K562 (cell line): ENCODE results near the gene RERE. TPM values are rescaled to one million over a fixed set of nuclear protein-coding genes. Genes with fewer than 3 reads are reported as not detected.

Source experiments
- ATAC-seq: fragments of 200-7000 bp; cut with Tn5 transposase; 3 replicates; pipeline ENCODE4 v1.9.1; 2020; ENCODE audit warnings: moderate library complexity
- BruUV-seq: library from RNA; stranded (reverse); fragments of 400-500 nt; replicated peaks from 2 replicates; lab custom pipeline; 2021; lab: Mats Ljungman, UMichigan
- CTCF ChIA-PET: fragments of 300-600 bp; formaldehyde crosslinking; extraction: SDS; loops from one replicate; lab custom pipeline; 2021; ENCODE audit warnings: low intra/inter-chr PET ratio; lab: Yijun Ruan, JAX
- POLR2A ChIA-PET: fragments of 300-600, 350-650 bp; sonication (Branson Sonifier 250); formaldehyde crosslinking; extraction: SDS; loops from one replicate; lab custom pipeline; 2021; ENCODE audit warnings: antibody characterized with exemption, inconsistent platforms; lab: Yijun Ruan, JAX
- DNase-seq, 4 experiments: peaks; one replicate each; pipeline versions ENCODE4 v3.0.0 to v3.0.0-alpha.2; 2011 to 2018; ENCODE audit warnings: low spot score in 3 of 4, mixed read lengths in 3 of 4; ENCODE audit errors: extremely low read depth in 1 of 4
- FAIRE-seq: peaks from 2 replicates; lab custom pipeline; 2011; peaks lifted over from hg19 to GRCh38; lab: Jason Lieb, UNC
- H2AFZ ChIP-seq: 2 replicates; pipeline ENCODE4 v1.6.0; 2011; ENCODE audit warnings: low read depth, low read length, control low read depth, inconsistent platforms
- H3K27ac ChIP-seq: fragments of 200-600 bp; 3 replicates; pipeline ENCODE4 v1.8.0; 2011; ENCODE audit warnings: low read depth, mild to moderate bottlenecking, control low read depth, inconsistent platforms, low read length, moderate library complexity, mixed read lengths; ENCODE audit errors: extremely low read depth
- H3K27me3 ChIP-seq, 2 experiments: fragments of 300-600 bp in 1 of 2; 2 replicates in 1 of 2; 3 replicates in 1 of 2; pipeline versions ENCODE4 v1.6.0 to v1.8.0; 2011; ENCODE audit warnings: inconsistent platforms in 2 of 2, low read length in 2 of 2, mild to moderate bottlenecking in 1 of 2, mixed read lengths in 1 of 2, moderate library complexity in 1 of 2; ENCODE audit not compliant: control insufficient read depth in 2 of 2, insufficient read depth in 2 of 2
- H3K36me3 ChIP-seq: fragments of 300-600 bp; 3 replicates; pipeline ENCODE4 v1.8.0; 2011; ENCODE audit warnings: mild to moderate bottlenecking, low read length, inconsistent platforms; ENCODE audit not compliant: control insufficient read depth, insufficient read depth
- H3K4me1 ChIP-seq, 2 experiments: fragments of 200-600 bp in 1 of 2; replicated peaks in 1 of 2; 2 replicates in 1 of 2; 3 replicates in 1 of 2; pipeline versions ENCODE4 v1.5.1 to v1.8.0; 2011; ENCODE audit warnings: inconsistent platforms in 2 of 2, low read length in 2 of 2, mild to moderate bottlenecking in 1 of 2, mixed read lengths in 1 of 2, moderate library complexity in 1 of 2; ENCODE audit not compliant: control insufficient read depth in 2 of 2, insufficient read depth in 2 of 2
- H3K4me2 ChIP-seq: 2 replicates; pipeline ENCODE4 v1.6.1; 2011; ENCODE audit warnings: low read length, control low read depth, inconsistent platforms, mixed read lengths; ENCODE audit not compliant: insufficient read depth
- H3K4me3 ChIP-seq: fragments of 200-600 bp; sonication (generic), shearing (Covaris generic); 2 replicates; pipeline ENCODE4 v1.5.1; 2016; ENCODE audit warnings: control low read depth, inconsistent platforms
- H3K79me2 ChIP-seq: fragments of 200-600 bp; 3 replicates; pipeline ENCODE4 v1.8.0; 2011; ENCODE audit warnings: low read length, inconsistent platforms; ENCODE audit not compliant: control insufficient read depth, insufficient read depth
- H3K9ac ChIP-seq, 2 experiments: 2 replicates each; pipeline versions ENCODE4 v1.6.0 to v1.6.1; 2011; ENCODE audit warnings: low read depth in 2 of 2, low read length in 2 of 2, control low read depth in 1 of 2, inconsistent platforms in 1 of 2, mild to moderate bottlenecking in 1 of 2, mixed read lengths in 1 of 2; ENCODE audit not compliant: insufficient read depth in 1 of 2
- H3K9me1 ChIP-seq: one replicate; pipeline ENCODE4 v1.6.0; 2011; ENCODE audit warnings: inconsistent platforms, mild to moderate bottlenecking, low read length, moderate library complexity; ENCODE audit not compliant: control insufficient read depth, insufficient read depth
- H3K9me3 ChIP-seq: replicated peaks from 2 replicates; pipeline ENCODE4 v1.5.1; 2011; ENCODE audit warnings: low read depth, low read length, inconsistent platforms; ENCODE audit not compliant: control insufficient read depth, insufficient read depth
- H4K20me1 ChIP-seq: replicated peaks from 2 replicates; pipeline ENCODE4 v1.6.1; 2011; ENCODE audit warnings: low read length, inconsistent platforms, mixed read lengths; ENCODE audit not compliant: control insufficient read depth, insufficient read depth
- C11orf30 ChIP-seq: fragments of 450-650 bp; IDR thresholded peaks from 2 replicates; pipeline ENCODE4 v1.6.1; 2016; ENCODE audit warnings: low read depth, mild to moderate bottlenecking
- JUNB ChIP-seq: fragments of 450-650 bp; formaldehyde crosslinking; conservative IDR thresholded peaks from 2 replicates; pipeline ENCODE4 v1.4.0; 2020; ENCODE audit warnings: mild to moderate bottlenecking
- ZNF316 ChIP-seq: fragments of 450-650 bp; IDR thresholded peaks from 2 replicates; pipeline ENCODE4 v1.6.1; 2016
- WGBS: fragments of 100-300 bp; shearing (Covaris generic); methylation state at CpG from one replicate; pipeline ENCODE4 v1.1.6; 2016; ENCODE audit warnings: low coverage, mixed read lengths; ENCODE audit not compliant: insufficient coverage; ENCODE audit errors: missing lambda C conversion rate; 5-methylcytosine and 5-hydroxymethylcytosine counted together
- in situ Hi-C: fragments of 300-500 bp; cut with MboI; formaldehyde crosslinking; loops from 4 replicates; pipeline ENCODE4 v1.15.0; 2018; ENCODE audit warnings: inconsistent platforms, mixed read lengths
- intact Hi-C: fragments of 100-400 bp; cut with micrococcal nuclease; formaldehyde crosslinking; loops from 2 replicates; pipeline ENCODE4 v1.14.2; 2022
- polyA plus RNA-seq, 8 experiments: library from polyadenylated mRNA; depleted of rRNA in 4 of 8; stranded (reverse) in 5 of 8; unstranded in 3 of 8; fragments of >200 nt; fragmentation: Nextera tagmentation in 2 of 8; fragmentation: Illumina TruSeq in 1 of 8; extraction: Ambion mirVana in 2 of 8; extraction: Trizol in 1 of 8; gene quantifications; 2 replicates each; pipeline versions ENCODE4 v1.2.1 to v1.2.3, GENCODE V29; 2011 to 2014; ENCODE audit warnings: inconsistent platforms in 1 of 8, missing spikeins in 1 of 8
- total RNA-seq, 7 experiments: library from RNA; depleted of rRNA in 6 of 7; stranded (reverse); fragments of >200 nt in 6 of 7; fragmentation: Illumina TruSeq in 2 of 7; extraction: Trizol in 2 of 7; gene quantifications; 2 replicates each; pipeline versions ENCODE4 v1.2.1 to v1.2.3, GENCODE V29; 2011 to 2021; ENCODE audit warnings: low replicate concordance in 1 of 7
- TF ChIP-seq, protein P1 (sequence below): fragments of 250-450 bp; sonication (Bioruptor Pico); IDR thresholded peaks from 2 replicates; pipeline ENCODE4 v1.4.0; 2020; ENCODE audit warnings: borderline replicate concordance

Gene RERE
- total and polyA plus RNA-seq, 9 of the 15 experiments (the other 6 are each of a cell fraction or from before 2014, with no cell fraction given) = 3.0 to 51.5 (median 13.4) TPM

- no peaks in the 10 kb centered on the region for H3K27me3 ChIP-seq
- H3K4me3 ChIP-seq = no peak overlapping the region
- no peak for FAIRE-seq
- H3K36me3 ChIP-seq = no peaks in the 10 kb centered on the region
- WGBS = 59% methylated on average over 2 of the region's 2 CpGs
- intact Hi-C loops = loop anchor here (10.0 kb wide), 1 partner anchor 280 kb away; no protein-coding TSS in a partner anchor
- CTCF ChIA-PET = interaction anchor here (0.5 kb wide), 1 partner anchor 67 kb away, joined by 3 read pairs; no protein-coding TSS in a partner anchor
- POLR2A ChIA-PET = interaction anchor here (0.6 to 2.1 kb wide), 6 partner anchors 12 to 144 kb away, joined by 3 to 6 read pairs (median 3); no protein-coding TSS in a partner anchor
- TF ChIP-seq C11orf30 = peak; percentile 12; the same call in 1 of the 2 replicates
- TF ChIP-seq ZNF316 = peak; percentile 31; the same call in 1 of the 2 replicates
- TF ChIP-seq JUNB (CRISPR knock-in tag) = no peak
- TF ChIP-seq, protein P1, sequence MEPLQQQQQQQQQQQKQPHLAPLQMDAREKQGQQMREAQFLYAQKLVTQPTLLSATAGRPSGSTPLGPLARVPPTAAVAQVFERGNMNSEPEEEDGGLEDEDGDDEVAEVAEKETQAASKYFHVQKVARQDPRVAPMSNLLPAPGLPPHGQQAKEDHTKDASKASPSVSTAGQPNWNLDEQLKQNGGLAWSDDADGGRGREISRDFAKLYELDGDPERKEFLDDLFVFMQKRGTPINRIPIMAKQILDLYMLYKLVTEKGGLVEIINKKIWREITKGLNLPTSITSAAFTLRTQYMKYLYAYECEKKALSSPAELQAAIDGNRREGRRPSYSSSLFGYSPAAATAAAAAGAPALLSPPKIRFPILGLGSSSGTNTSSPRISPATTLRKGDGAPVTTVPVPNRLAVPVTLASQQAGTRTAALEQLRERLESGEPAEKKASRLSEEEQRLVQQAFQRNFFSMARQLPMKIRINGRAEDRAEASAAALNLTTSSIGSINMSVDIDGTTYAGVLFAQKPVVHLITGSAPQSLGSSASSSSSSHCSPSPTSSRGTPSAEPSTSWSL (CRISPR knock-in tag) = no peak
- BruUV-seq = no TSS peak
- no peak overlapping the region for H3K4me2 ChIP-seq
- peaks cover 18 to 33% of the 10 kb centered on the region in 2 experiments for H3K4me1 ChIP-seq
- no peak overlapping the region for H3K9ac ChIP-seq
- peaks cover 21% of the 10 kb centered on the region for H4K20me1 ChIP-seq
- in situ Hi-C loops = no loop called here
- H2AFZ ChIP-seq = no peak overlapping the region
- no peak for ATAC-seq
- peaks cover 41% of the 10 kb centered on the region for H3K79me2 ChIP-seq
- H3K9me3 ChIP-seq = no peaks in the 10 kb centered on the region
- DNase-seq = no peak
- no peaks in the 10 kb centered on the region for H3K9me1 ChIP-seq
- H3K27ac ChIP-seq = no peak overlapping the region
These were observed 112.5 kb downstream of the RERE start for GRCh38 chr1:8704866-8705506.
